ENCODE data around the gene TRAIP.

The TRAIP gene

GRCh38 chr3:49805897-49806701, 50.3 kb downstream of the TRAIP start:
- peak overlapping the region; percentile 21 for H3K4me3 ChIP-seq (ENCODE audit: low read depth, low read length)
- peak; percentile 61 for DNase-seq (ENCODE audit: low read depth)
- no peak for TF ChIP-seq CTCF (IDR thresholded peaks at IDR 0.05; ENCODE audit: insufficient read depth, low read depth, low read length, missing control alignments)

- TF ChIP-seq CTCF (IDR thresholded peaks at IDR 0.05; ENCODE audit: insufficient read depth, low read depth, low read length, missing control alignments) = no peak
- H3K4me3 ChIP-seq (ENCODE audit: low read depth, low read length) = peak overlapping the region; percentile 21; the same call in 1 of the 2 replicates
- DNase-seq (ENCODE audit: low read depth) = peak; percentile 58
Observed at GRCh38 chr3:49805367-49805782, 51.0 kb downstream of the TRAIP start.

- peak overlapping the region; percentile 89 for H3K4me3 ChIP-seq (ENCODE audit: low read depth, low read length)
- DNase-seq (ENCODE audit: low read depth) = no peak
- TF ChIP-seq CTCF (IDR thresholded peaks at IDR 0.05; ENCODE audit: insufficient read depth, low read depth, low read length, missing control alignments) = no peak
Observed at GRCh38 chr3:49804141-49805041, 52.0 kb downstream of the TRAIP start.

- DNase-seq (ENCODE audit: low read depth) = peak; percentile 51
- no peak for TF ChIP-seq CTCF (IDR thresholded peaks at IDR 0.05; ENCODE audit: insufficient read depth, low read depth, low read length, missing control alignments)
- peak overlapping the region; percentile 89 for H3K4me3 ChIP-seq (ENCODE audit: low read depth, low read length)
Observed at GRCh38 chr3:49803465-49804140, 52.8 kb downstream of the TRAIP start.

- TF ChIP-seq CTCF (IDR thresholded peaks at IDR 0.05; ENCODE audit: insufficient read depth, low read depth, low read length, missing control alignments) = peak; percentile 93
- peak; percentile 92 for DNase-seq (ENCODE audit: low read depth)
Observed at GRCh38 chr3:49802719-49803464, 53.5 kb downstream of the TRAIP start, which contains the start of gene INKA1. INKA1 (plus strand) TSS chr3:49803261; CDS start chr3:49803393, 132 bp downstream.

GRCh38 chr3:49801160-49801559, 55.2 kb downstream of the TRAIP start:
- DNase-seq (ENCODE audit: low read depth) = no peak
- no peak for TF ChIP-seq CTCF (IDR thresholded peaks at IDR 0.05; ENCODE audit: insufficient read depth, low read depth, low read length, missing control alignments)
- H3K4me3 ChIP-seq (ENCODE audit: low read depth, low read length) = no peak overlapping the region

More at GRCh38 chr3:49802719-49803464, 53.5 kb downstream of the TRAIP start, which contains the start of gene INKA1:
- peak within 1 kb of the TSS; percentile 89 for H3K4me3 ChIP-seq (ENCODE audit: low read depth, low read length)
